ENCODE results near the gene SUGCT. TPM values are rescaled to one million over a fixed set of nuclear protein-coding genes. Genes with fewer than 3 reads are reported as not detected.

The SUGCT gene
- total RNA-seq, 2 experiments from 2014 or later, result not detected

DNA sequence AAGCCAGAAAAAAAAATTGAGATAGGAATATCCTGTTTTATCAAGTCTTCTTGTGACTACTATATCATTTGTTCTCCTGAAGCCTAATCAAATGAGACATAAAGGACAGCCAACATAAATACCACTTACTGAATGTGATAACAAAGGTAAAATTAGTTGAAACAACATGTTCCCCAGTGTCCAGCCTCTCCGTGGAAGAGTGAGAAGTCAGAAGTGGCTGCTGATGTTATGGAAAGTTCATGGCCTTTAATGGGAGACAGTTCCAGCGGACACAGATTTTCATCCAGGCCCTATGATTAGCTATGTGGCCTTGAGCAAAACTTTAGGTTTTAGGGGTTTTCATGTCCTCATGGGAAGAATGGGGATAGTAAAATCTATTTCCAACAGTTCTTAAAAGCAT is 724.3 kb downstream of the SUGCT start:
- no peaks in the 10 kb centered on the region for H3K79me2 ChIP-seq (ENCODE audit: insufficient read depth, low read depth, low read length)
- no peak overlapping the region for H3K4me2 ChIP-seq (ENCODE audit: low read length)
- H3K9me3 ChIP-seq (ENCODE audit: low read length), result no peaks in the 10 kb centered on the region
- no peak overlapping the region for H2AFZ ChIP-seq (ENCODE audit: low read length)
- H3K27ac ChIP-seq (ENCODE audit: low read depth, low read length, poor library complexity, severe bottlenecking), result no peak overlapping the region
- POLR2A ChIA-PET, result interaction anchor here (1.1 to 1.3 kb wide), 2 partner anchors 8 to 16 kb away, joined by 3 to 4 read pairs; no protein-coding TSS in a partner anchor
- TF ChIP-seq EZH2phosphoT487 (IDR thresholded peaks at IDR 0.05; ENCODE audit: borderline replicate concordance, low read depth, low read length), result no peak
- TF ChIP-seq CTCF (conservative IDR thresholded peaks at IDR 0.05; ENCODE audit: low read length), result no peak
- H3K4me3 ChIP-seq (ENCODE audit: low read depth, low read length, poor library complexity, severe bottlenecking), result no peak overlapping the region
- no peaks in the 10 kb centered on the region for H3K4me1 ChIP-seq (ENCODE audit: insufficient read depth, low read length, poor library complexity, severe bottlenecking)
- no peaks in the 10 kb centered on the region for H3K9me2 ChIP-seq (ENCODE audit: insufficient read depth, low read length)
- no peaks in the 10 kb centered on the region for H3K36me3 ChIP-seq (ENCODE audit: insufficient read depth, low read length)
- intact Hi-C loops (cut with micrococcal nuclease; ENCODE audit: unreplicated experiment), result no loop called here
- no TSS peak for BruUV-seq (replicated peaks)
- CTCF ChIA-PET (ENCODE audit: unreplicated experiment), result interaction anchor here (0.6 kb wide), 1 partner anchor 17 kb away, joined by 3 read pairs; no protein-coding TSS in a partner anchor
- DNase-seq (ENCODE audit: low spot score), result no peak
- H4K20me1 ChIP-seq (ENCODE audit: insufficient read depth, low read length), result no peaks in the 10 kb centered on the region

GRCh38 chr7:40859965-40860543 is 725.2 kb downstream of the SUGCT start:
- Histone ChIP-seq H3K4me3 (ENCODE audit: low read depth, low read length, poor library complexity, severe bottlenecking) (no peak overlapping the region), H3K9me2 (ENCODE audit: insufficient read depth, low read length) (no peaks in the 10 kb centered on the region), H3K79me2 (ENCODE audit: insufficient read depth, low read depth, low read length) (no peaks in the 10 kb centered on the region), H2AFZ (ENCODE audit: low read length) (no peak overlapping the region), H3K4me2 (ENCODE audit: low read length) (no peak overlapping the region), H3K9me3 (ENCODE audit: low read length) (no peaks in the 10 kb centered on the region), H3K27ac (ENCODE audit: low read depth, low read length, poor library complexity, severe bottlenecking) (no peak overlapping the region), H4K20me1 (ENCODE audit: insufficient read depth, low read length) (no peaks in the 10 kb centered on the region), H3K4me1 (ENCODE audit: insufficient read depth, low read length, poor library complexity, severe bottlenecking) (no peaks in the 10 kb centered on the region), H3K36me3 (ENCODE audit: insufficient read depth, low read length) (no peaks in the 10 kb centered on the region)
- TF ChIP-seq EZH2phosphoT487 (IDR thresholded peaks at IDR 0.05; ENCODE audit: borderline replicate concordance, low read depth, low read length), result no peak
- no peak for TF ChIP-seq CTCF (conservative IDR thresholded peaks at IDR 0.05; ENCODE audit: low read length)
- no TSS peak for BruUV-seq (replicated peaks)
- CTCF ChIA-PET (ENCODE audit: unreplicated experiment), result no interaction called here
- intact Hi-C loops (cut with micrococcal nuclease; ENCODE audit: unreplicated experiment), result no loop called here
- POLR2A ChIA-PET, result interaction anchor here (0.7 to 1.3 kb wide), 2 partner anchors 9 to 376 kb away, joined by 3 to 4 read pairs; no protein-coding TSS in a partner anchor
- no peak for DNase-seq (ENCODE audit: low spot score)

Measured in OCI-LY7 (cell line).